Measurements from ENCODE around the gene SDS.

Gene SDS

DNA sequence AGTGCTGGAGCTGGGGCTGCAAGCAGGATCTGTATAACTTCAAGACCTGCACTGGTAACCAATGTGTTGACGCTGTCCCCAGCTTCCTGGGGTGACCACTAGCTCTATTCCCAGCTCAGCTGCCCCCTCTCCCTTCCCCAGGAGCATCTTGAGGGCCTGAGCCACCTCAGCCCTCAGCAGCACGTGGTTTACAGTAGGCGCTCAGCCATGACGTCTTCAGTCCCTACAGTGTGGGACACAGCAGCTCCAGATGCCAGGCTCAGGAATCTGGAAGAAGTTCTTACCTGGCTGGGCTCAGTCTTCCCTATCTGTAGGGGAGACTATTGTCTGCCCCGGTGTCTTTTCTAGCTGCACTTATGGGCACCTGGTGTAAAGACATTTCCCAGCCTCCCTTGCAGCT, 8.6 kb downstream of the SDS start:
- no peak for DNase-seq (ENCODE audit: extremely low read depth, low read depth)
- no peak overlapping the region for H3K4me3 ChIP-seq (replicated peaks; ENCODE audit: low read depth, low read length)
- no peak for TF ChIP-seq CTCF (IDR thresholded peaks at IDR 0.05; ENCODE audit: low read depth, low read length, missing control alignments)

GRCh38 chr12:113393749-113394148, 9.9 kb downstream of the SDS start:
- DNase-seq (ENCODE audit: extremely low read depth, low read depth) = no peak
- no peak overlapping the region for H3K4me3 ChIP-seq (replicated peaks; ENCODE audit: low read depth, low read length)
- no peak for TF ChIP-seq CTCF (IDR thresholded peaks at IDR 0.05; ENCODE audit: low read depth, low read length, missing control alignments)

- H3K4me3 ChIP-seq (replicated peaks; ENCODE audit: low read depth, low read length) = no peak overlapping the region
- DNase-seq (ENCODE audit: extremely low read depth, low read depth) = no peak
- no peak for TF ChIP-seq CTCF (IDR thresholded peaks at IDR 0.05; ENCODE audit: low read depth, low read length, missing control alignments)
Observed at GRCh38 chr12:113392988-113393579, 10.6 kb downstream of the SDS start.

GRCh38 chr12:113392520-113392919, 11.2 kb downstream of the SDS start:
- no peak overlapping the region for H3K4me3 ChIP-seq (replicated peaks; ENCODE audit: low read depth, low read length)
- no peak for TF ChIP-seq CTCF (IDR thresholded peaks at IDR 0.05; ENCODE audit: low read depth, low read length, missing control alignments)

DNA sequence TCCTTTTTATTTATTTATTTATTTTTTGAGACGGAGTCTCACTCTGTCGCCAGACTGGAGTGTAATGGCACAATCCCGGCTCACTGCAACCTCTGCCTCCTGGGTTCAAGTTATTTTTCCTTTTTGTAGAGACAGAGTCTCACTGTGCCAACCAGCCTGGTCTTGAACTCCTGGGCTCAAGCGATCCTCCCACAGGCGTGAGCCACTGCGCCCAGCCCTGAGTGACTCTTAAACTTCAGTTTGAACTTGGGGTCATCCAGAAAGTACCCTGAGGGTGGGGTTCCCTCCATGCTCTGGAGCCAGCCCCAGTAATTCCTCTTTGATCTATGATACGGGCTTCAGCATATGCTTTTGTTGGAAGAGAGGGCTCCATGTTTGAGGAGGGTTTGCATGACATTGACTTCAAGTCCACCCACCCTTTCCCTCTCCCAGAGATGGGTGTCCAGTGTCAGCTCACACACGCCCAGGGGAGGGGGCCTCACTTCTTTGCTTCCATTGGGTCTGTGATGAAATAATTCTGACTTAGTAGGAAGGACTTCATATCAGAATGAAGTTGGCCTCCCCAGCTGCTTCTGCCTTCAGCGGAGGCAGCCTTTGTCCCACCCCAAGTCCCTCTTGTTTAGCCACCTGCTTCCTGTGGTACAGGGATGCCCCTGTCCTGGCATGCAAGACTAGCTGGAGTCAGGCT, 11.9 kb downstream of the SDS start:
- no peak for TF ChIP-seq CTCF (IDR thresholded peaks at IDR 0.05; ENCODE audit: low read depth, low read length, missing control alignments)
- no peak for DNase-seq (ENCODE audit: extremely low read depth, low read depth)
- no peak overlapping the region for H3K4me3 ChIP-seq (replicated peaks; ENCODE audit: low read depth, low read length)

More at GRCh38 chr12:113392520-113392919, 11.2 kb downstream of the SDS start:
- no peak for DNase-seq (ENCODE audit: extremely low read depth, low read depth)

GRCh38 chr12:113391145-113391544, 12.5 kb downstream of the SDS start:
- H3K4me3 ChIP-seq (replicated peaks; ENCODE audit: low read depth, low read length) = no peak overlapping the region
- no peak for DNase-seq (ENCODE audit: extremely low read depth, low read depth)
- TF ChIP-seq CTCF (IDR thresholded peaks at IDR 0.05; ENCODE audit: low read depth, low read length, missing control alignments) = no peak

Data from HFF-Myc (cell line).